DND-41 (cell line): ENCODE results near the gene SPATC1L.

Source experiments
- ATAC-seq: fragments of 200-7000 bp; cut with Tn5 transposase; 3 replicates; pipeline ENCODE4 v1.9.1; 2021; ENCODE audit warnings: low read depth; ENCODE audit not compliant: insufficient read depth
- DNase-seq: peaks from one replicate; pipeline ENCODE4 v3.0.0-alpha.2; 2020
- H2AFZ ChIP-seq: 2 replicates; pipeline ENCODE4 v1.6.0; 2012; ENCODE audit warnings: low read depth, low read length
- H3K27ac ChIP-seq: 2 replicates; pipeline ENCODE4 v1.5.1; 2012; ENCODE audit warnings: low read length, inconsistent platforms
- H3K27me3 ChIP-seq: fragments of 200-600 bp; sonication (generic); 2 replicates; pipeline ENCODE4 v1.6.0; 2012; ENCODE audit warnings: low read length, mild to moderate bottlenecking, inconsistent platforms; ENCODE audit not compliant: insufficient read depth, poor library complexity
- H3K36me3 ChIP-seq: 2 replicates; pipeline ENCODE4 v1.5.1; 2012; ENCODE audit warnings: low read length, inconsistent platforms; ENCODE audit not compliant: insufficient read depth
- H3K4me1 ChIP-seq: 2 replicates; pipeline ENCODE4 v1.5.1; 2012; ENCODE audit warnings: mild to moderate bottlenecking, low read length; ENCODE audit not compliant: insufficient read depth
- H3K4me2 ChIP-seq: 2 replicates; pipeline ENCODE4 v1.6.0; 2012; ENCODE audit warnings: mild to moderate bottlenecking, moderate library complexity, low read length, inconsistent platforms; ENCODE audit not compliant: insufficient read depth
- H3K4me3 ChIP-seq, 2 experiments: fragments of 200-600 bp in 1 of 2; shearing (Covaris generic) in 1 of 2; 2 replicates each; pipeline ENCODE4 v1.5.1; 2012 to 2016; ENCODE audit warnings: inconsistent platforms in 2 of 2, low read length in 2 of 2, mild to moderate bottlenecking in 2 of 2, low read depth in 1 of 2, moderate library complexity in 1 of 2
- H3K79me2 ChIP-seq: 2 replicates; pipeline ENCODE4 v1.6.0; 2012; ENCODE audit warnings: low read length, inconsistent platforms; ENCODE audit not compliant: insufficient read depth
- H3K9ac ChIP-seq: 2 replicates; pipeline ENCODE4 v1.6.0; 2012; ENCODE audit warnings: low read depth, mild to moderate bottlenecking, inconsistent platforms, low read length, moderate library complexity
- H3K9me3 ChIP-seq: 2 replicates; pipeline ENCODE4 v1.5.1; 2012; ENCODE audit warnings: low read length, moderate library complexity, mild to moderate bottlenecking, inconsistent platforms; ENCODE audit not compliant: insufficient read depth, severe bottlenecking
- H4K20me1 ChIP-seq: 2 replicates; pipeline ENCODE4 v1.6.0; 2012; ENCODE audit warnings: low read length; ENCODE audit not compliant: insufficient read depth
- CTCF ChIP-seq: IDR thresholded peaks from 2 replicates; pipeline ENCODE4 v1.5.1; 2012; ENCODE audit warnings: borderline replicate concordance, low read length, moderate library complexity, mild to moderate bottlenecking; ENCODE audit not compliant: poor library complexity, severe bottlenecking; ENCODE audit errors: extremely low read depth
- EZH2 ChIP-seq: IDR thresholded peaks from 3 replicates; pipeline ENCODE4 v1.6.1; 2012; ENCODE audit warnings: borderline replicate concordance, low read depth, mild to moderate bottlenecking, moderate library complexity, low read length, inconsistent platforms; ENCODE audit not compliant: severe bottlenecking

Gene SPATC1L

GRCh38 chr21:46126309-46127238 lies 57.7 kb downstream of the SPATC1L start:
- ATAC-seq = no peak
- H3K9me3 ChIP-seq = no peaks in the 10 kb centered on the region
- H3K4me2 ChIP-seq = no peak overlapping the region
- peaks cover 10% of the 10 kb centered on the region; the same call in 1 of the 2 replicates for H4K20me1 ChIP-seq
- H3K36me3 ChIP-seq = no peaks in the 10 kb centered on the region
- TF ChIP-seq EZH2 = no peak
- no peak for TF ChIP-seq CTCF
- H2AFZ ChIP-seq = no peak overlapping the region
- no peak overlapping the region for H3K9ac ChIP-seq
- H3K27me3 ChIP-seq = no peaks in the 10 kb centered on the region
- no peaks in the 10 kb centered on the region for H3K79me2 ChIP-seq
- H3K27ac ChIP-seq = no peak overlapping the region
- DNase-seq = no peak
- H3K4me3 ChIP-seq = no peak overlapping the region
- H3K4me1 ChIP-seq = no peaks in the 10 kb centered on the region

- DNase-seq (no peak), ATAC-seq (no peak)
- H3K4me3 ChIP-seq = no peak overlapping the region
- H3K4me1 ChIP-seq = no peaks in the 10 kb centered on the region
- no peaks in the 10 kb centered on the region for H3K79me2 ChIP-seq
- no peaks in the 10 kb centered on the region for H3K27me3 ChIP-seq
- H3K9me3 ChIP-seq = no peaks in the 10 kb centered on the region
- peaks cover 10% of the 10 kb centered on the region; the same call in 1 of the 2 replicates for H4K20me1 ChIP-seq
- no peak overlapping the region for H3K27ac ChIP-seq
- no peak overlapping the region for H3K4me2 ChIP-seq
- H3K9ac ChIP-seq = no peak overlapping the region
- TF ChIP-seq CTCF (no peak), EZH2 (no peak)
- no peaks in the 10 kb centered on the region for H3K36me3 ChIP-seq
- no peak overlapping the region for H2AFZ ChIP-seq
These were observed 58.4 kb downstream of the SPATC1L start for GRCh38 chr21:46125846-46126301.

GRCh38 chr21:46124926-46125845 lies 59.1 kb downstream of the SPATC1L start:
- H3K27ac ChIP-seq = no peak overlapping the region
- no peak overlapping the region for H2AFZ ChIP-seq
- no peaks in the 10 kb centered on the region for H3K79me2 ChIP-seq
- H3K9ac ChIP-seq = no peak overlapping the region
- H3K4me1 ChIP-seq = no peaks in the 10 kb centered on the region
- no peak overlapping the region for H3K4me2 ChIP-seq
- H3K4me3 ChIP-seq = no peak overlapping the region
- H4K20me1 ChIP-seq = peaks cover 10% of the 10 kb centered on the region; the same call in 1 of the 2 replicates
- no peaks in the 10 kb centered on the region for H3K36me3 ChIP-seq
- no peaks in the 10 kb centered on the region for H3K27me3 ChIP-seq
- DNase-seq (no peak), ATAC-seq (no peak)
- no peaks in the 10 kb centered on the region for H3K9me3 ChIP-seq
- no peak for TF ChIP-seq EZH2
- TF ChIP-seq CTCF = no peak
